ENCODE data around the gene CAMTA1. TPM values are rescaled to one million over a fixed set of nuclear protein-coding genes. Genes with fewer than 3 reads are reported as not detected.
A peak's percentile ranks its signal among the peaks of the same experiment; 100 is the strongest.

The CAMTA1 gene
- total RNA-seq, 3 donors from 2014 or later = 73.4 to 114 (median 82.6) TPM

DNA sequence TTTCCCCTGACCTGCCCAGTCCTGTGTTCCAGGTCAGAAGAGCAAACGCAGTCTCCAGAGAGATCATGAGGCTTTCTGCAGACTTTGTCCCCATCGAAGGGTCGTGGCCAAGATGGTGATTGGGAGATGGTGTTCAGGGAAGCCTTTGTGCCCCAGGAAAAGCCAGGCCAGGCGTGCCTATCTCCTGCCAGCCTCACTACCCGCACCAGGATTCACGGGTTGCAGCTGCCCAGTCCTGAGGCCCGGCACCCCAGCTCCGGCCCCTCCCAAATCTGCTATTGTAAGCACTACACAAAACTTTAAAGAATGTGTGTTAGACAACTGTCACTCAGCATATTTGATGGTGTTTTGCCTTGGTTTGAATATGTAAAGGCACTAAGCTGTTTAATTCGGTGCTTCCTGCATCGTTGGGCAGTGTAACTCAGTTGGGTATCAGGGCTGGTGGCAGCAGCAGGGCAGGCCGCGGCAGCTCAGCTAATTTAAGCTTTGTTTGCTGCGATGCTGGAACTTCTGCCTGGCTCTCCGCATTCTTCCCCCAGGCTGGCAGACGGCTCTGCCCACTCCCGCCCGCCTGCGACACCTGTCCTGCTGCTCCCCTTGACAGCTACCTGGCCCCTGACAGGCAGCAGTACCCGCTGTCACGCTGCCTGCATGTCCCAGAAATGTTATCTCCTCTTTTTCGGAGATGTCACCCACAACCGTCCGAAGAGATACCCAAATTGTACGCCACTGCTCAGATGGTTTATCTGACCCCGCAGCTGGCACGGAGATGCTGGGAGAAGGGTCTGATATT, 776.9 kb downstream of the CAMTA1 start:
- H3K36me3 ChIP-seq (ENCODE audit: low read depth) = no peaks in the 10 kb centered on the region
- DNase-seq (peak in 1 of 3 donors; percentile 24), ATAC-seq (no peak)
- H3K4me3 ChIP-seq = no peak overlapping the region
- intact Hi-C loops (cut with DNase I, micrococcal nuclease) = no loop called here
- no peaks in the 10 kb centered on the region for H3K4me1 ChIP-seq (ENCODE audit: low read depth)
- H3K9me3 ChIP-seq = no peaks in the 10 kb centered on the region
- TF ChIP-seq CTCF (IDR thresholded peaks at IDR 0.05) = no peak

- intact Hi-C loops (cut with DNase I, micrococcal nuclease) = no loop called here
- TF ChIP-seq CTCF (IDR thresholded peaks at IDR 0.05) = no peak
- no peak for ATAC-seq
- Histone ChIP-seq H3K4me1 (ENCODE audit: low read depth) (no peaks in the 10 kb centered on the region), H3K36me3 (ENCODE audit: low read depth) (no peaks in the 10 kb centered on the region), H3K4me3 (no peak overlapping the region), H3K9me3 (no peaks in the 10 kb centered on the region)
- peak in 1 of 3 donors; percentile 25 for DNase-seq
Observed at GRCh38 chr1:7562729-7563605, 777.7 kb downstream of the CAMTA1 start.

- no peaks in the 10 kb centered on the region for H3K4me1 ChIP-seq (ENCODE audit: low read depth)
- DNase-seq = no peak
- no peaks in the 10 kb centered on the region for H3K36me3 ChIP-seq (ENCODE audit: low read depth)
- H3K9me3 ChIP-seq = no peaks in the 10 kb centered on the region
- no peak overlapping the region for H3K4me3 ChIP-seq
- no peak for TF ChIP-seq CTCF (IDR thresholded peaks at IDR 0.05)
- ATAC-seq = no peak
- intact Hi-C loops (cut with DNase I, micrococcal nuclease) = no loop called here
Observed at GRCh38 chr1:7564137-7564536, 778.9 kb downstream of the CAMTA1 start.

DNA sequence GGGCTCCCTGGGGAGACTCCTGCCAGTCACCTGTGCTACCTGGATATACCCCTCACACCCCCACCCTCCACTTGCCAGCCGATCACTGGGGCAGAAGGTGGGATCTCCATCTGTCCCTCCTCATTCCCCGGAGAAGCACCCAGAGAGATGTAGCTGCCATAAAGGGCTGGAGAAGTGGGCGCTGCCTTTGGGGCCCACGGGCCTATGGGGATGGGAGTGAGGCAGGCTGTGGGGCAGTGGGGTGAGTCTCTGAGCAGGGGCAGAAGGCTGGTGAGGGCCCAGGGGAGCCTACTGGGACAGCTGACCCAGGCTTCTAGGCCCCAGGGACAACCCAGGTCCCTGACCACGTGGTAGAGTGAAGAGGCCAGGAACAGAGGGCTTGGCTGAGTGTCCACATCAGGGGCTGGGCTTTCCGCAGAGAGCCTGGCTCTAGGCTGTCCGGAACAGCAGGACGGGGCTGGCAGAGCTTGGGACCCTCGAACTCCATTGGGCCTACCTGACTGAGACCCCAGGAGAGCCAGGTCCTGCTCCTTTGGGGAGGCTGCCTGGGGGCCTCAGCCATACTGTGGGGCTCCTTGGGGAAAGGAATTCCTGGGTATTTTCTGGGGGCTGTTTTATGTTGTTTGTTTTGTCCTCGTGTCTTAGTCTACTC, 780.0 kb downstream of the CAMTA1 start:
- DNase-seq (no peak), ATAC-seq (no peak)
- no peak for TF ChIP-seq CTCF (IDR thresholded peaks at IDR 0.05)
- Histone ChIP-seq H3K36me3 (ENCODE audit: low read depth) (no peaks in the 10 kb centered on the region), H3K4me3 (no peak overlapping the region), H3K9me3 (no peaks in the 10 kb centered on the region), H3K4me1 (ENCODE audit: low read depth) (no peaks in the 10 kb centered on the region)
- intact Hi-C loops (cut with DNase I, micrococcal nuclease) = no loop called here

GRCh38 chr1:7566417-7567375, 781.4 kb downstream of the CAMTA1 start:
- intact Hi-C loops (cut with DNase I, micrococcal nuclease) = no loop called here
- H3K4me1 ChIP-seq (ENCODE audit: low read depth) = peaks cover 4% of the 10 kb centered on the region
- no peak for TF ChIP-seq CTCF (IDR thresholded peaks at IDR 0.05)
- ATAC-seq (no peak), DNase-seq (no peak)
- no peaks in the 10 kb centered on the region for H3K36me3 ChIP-seq (ENCODE audit: low read depth)
- H3K4me3 ChIP-seq = no peak overlapping the region
- H3K9me3 ChIP-seq = no peaks in the 10 kb centered on the region

Data from mucosa of descending colon (tissue), 3 donors.